GM19397 (cell line): ENCODE measurements around the gene MUC2.

ENCODE experiments used
- ATAC-seq: cut with Tn5 transposase; IDR thresholded peaks from one replicate; pipeline ENCODE4 v1.9.1; 2021; ENCODE audit warnings: mild to moderate bottlenecking, moderate library complexity; ENCODE audit not compliant: unreplicated experiment

MUC2 gene

DNA sequence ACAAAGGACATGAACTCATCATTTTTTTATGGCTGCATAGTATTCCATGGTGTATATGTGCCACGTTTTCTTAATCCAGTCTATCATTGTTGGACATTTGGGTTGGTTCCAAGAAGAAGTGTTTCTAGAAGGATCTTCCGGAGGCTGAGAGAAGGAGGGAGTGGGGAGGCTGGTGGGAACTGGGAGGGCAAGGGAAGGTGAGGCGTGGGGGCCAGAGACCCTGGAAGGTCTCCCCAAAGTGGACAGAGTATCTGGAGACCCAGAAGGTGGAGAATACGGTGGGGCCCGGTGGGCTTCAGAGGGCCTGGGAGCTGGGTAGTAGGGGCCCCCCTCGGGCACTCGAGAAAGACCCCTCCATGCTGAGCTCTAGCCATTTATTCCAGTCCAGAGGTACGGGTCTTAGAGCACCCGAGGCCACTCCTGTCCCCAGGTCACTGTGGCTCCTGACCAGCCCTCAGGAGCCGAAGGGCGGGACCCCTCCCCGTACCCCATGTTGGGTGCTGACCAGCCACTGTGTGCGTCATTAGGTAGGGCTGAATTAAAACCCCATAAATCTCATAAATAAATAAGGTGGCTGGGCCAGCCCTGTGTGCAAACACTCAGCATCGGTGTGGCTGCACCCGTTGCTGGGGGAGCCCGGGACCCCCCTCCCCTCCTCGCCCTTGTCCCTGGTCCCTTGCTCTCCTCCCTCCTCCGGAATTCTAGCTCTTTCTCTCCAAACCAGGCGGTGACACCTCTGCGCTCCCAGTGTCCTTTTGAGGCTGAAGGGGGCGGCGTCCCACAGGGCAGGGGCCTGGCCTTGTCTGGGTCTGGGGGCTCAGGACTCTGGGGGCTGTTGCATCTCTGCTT is 44.3 kb downstream of the MUC2 start:
- no peak for ATAC-seq

GRCh38 chr11:1119604-1120146 is 45.0 kb downstream of the MUC2 start:
- no peak for ATAC-seq

DNA sequence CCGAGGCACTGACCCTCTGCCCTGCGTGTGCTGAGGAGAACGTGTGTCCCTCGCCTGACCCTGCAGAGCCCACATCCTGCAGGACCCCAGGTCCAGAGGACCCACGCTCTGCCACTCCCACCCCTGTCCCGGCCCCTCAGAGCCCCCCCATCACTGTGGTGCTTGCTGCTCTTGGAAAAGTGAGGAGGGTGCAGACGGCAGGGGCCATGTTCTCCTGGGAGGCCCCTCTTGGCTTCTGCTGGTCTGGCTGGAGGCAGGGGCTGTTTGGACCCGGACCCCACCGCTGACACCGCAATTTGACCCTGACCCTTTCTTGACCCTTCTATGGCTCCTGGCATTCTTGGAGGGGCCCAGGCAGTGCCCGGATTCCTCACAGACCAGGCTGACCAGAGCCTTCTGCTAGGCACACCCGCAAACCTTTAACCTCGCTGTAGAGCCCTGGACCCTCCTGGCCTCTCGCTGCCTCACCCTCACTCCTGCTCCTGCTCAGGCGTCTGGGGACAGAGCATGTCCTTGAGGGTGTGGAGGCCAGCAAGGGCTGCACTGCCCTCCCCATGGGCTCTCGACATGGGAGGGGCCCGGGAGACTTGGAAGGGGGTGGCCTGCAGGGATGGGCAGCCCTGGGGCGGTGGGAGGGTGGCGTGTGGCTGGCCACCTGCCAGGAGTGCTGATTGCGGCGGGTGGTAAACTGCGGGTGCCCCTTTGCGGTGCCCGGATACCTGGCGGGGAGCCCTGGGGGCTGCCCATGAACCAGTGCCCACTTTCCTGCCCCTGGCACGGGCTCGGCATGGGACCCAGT is 46.1 kb downstream of the MUC2 start:
- no peak for ATAC-seq

- ATAC-seq = no peak
Measured at GRCh38 chr11:1121331-1121812, 46.7 kb downstream of the MUC2 start.

GRCh38 chr11:1121813-1122663 is 47.4 kb downstream of the MUC2 start:
- ATAC-seq = no peak

DNA sequence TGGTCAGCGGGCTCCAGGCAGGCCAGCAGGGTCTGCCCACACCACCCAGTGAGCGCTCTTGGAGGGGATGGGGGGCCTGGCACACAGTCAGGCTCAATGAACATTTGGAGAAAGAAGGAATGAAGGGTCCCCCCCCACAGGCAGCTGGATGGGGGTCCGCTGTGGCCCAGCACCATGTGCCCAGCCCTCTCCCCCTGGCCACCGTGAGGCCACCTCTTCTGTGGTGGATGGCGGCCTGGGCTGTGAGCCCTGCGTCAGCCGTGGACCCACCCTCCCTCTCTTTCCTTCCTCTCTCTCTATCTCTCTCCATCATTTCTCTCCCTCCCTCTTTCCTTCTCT is 48.0 kb downstream of the MUC2 start:
- ATAC-seq = no peak

GRCh38 chr11:1123970-1124369 is 49.3 kb downstream of the MUC2 start:
- no peak for ATAC-seq
